K562 (cell line): Measurements from ENCODE around the gene SPTLC3. TPM values are rescaled to one million over a fixed set of nuclear protein-coding genes. Genes with fewer than 3 reads are reported as not detected.
A peak's percentile ranks its signal among the peaks of the same experiment; 100 is the strongest.

ENCODE experiments used
- ATAC-seq: fragments of 200-7000 bp; cut with Tn5 transposase; 3 replicates; pipeline ENCODE4 v1.9.1; 2020; ENCODE audit warnings: moderate library complexity
- BruUV-seq: library from RNA; stranded (reverse); fragments of 400-500 nt; replicated peaks from 2 replicates; lab custom pipeline; 2021; lab: Mats Ljungman, UMichigan
- CTCF ChIA-PET: fragments of 300-600 bp; formaldehyde crosslinking; extraction: SDS; loops from one replicate; lab custom pipeline; 2021; ENCODE audit warnings: low intra/inter-chr PET ratio; lab: Yijun Ruan, JAX
- POLR2A ChIA-PET: fragments of 300-600, 350-650 bp; sonication (Branson Sonifier 250); formaldehyde crosslinking; extraction: SDS; loops from one replicate; lab custom pipeline; 2021; ENCODE audit warnings: antibody characterized with exemption, inconsistent platforms; lab: Yijun Ruan, JAX
- DNase-seq, 4 experiments: peaks; one replicate each; pipeline versions ENCODE4 v3.0.0 to v3.0.0-alpha.2; 2011 to 2018; ENCODE audit warnings: low spot score in 3 of 4, mixed read lengths in 3 of 4; ENCODE audit errors: extremely low read depth in 1 of 4
- FAIRE-seq: peaks from 2 replicates; lab custom pipeline; 2011; peaks lifted over from hg19 to GRCh38; lab: Jason Lieb, UNC
- H2AFZ ChIP-seq: 2 replicates; pipeline ENCODE4 v1.6.0; 2011; ENCODE audit warnings: low read depth, low read length, control low read depth, inconsistent platforms
- H3K27ac ChIP-seq: fragments of 200-600 bp; 3 replicates; pipeline ENCODE4 v1.8.0; 2011; ENCODE audit warnings: low read depth, mild to moderate bottlenecking, control low read depth, inconsistent platforms, low read length, moderate library complexity, mixed read lengths; ENCODE audit errors: extremely low read depth
- H3K27me3 ChIP-seq, 2 experiments: fragments of 300-600 bp in 1 of 2; 2 replicates in 1 of 2; 3 replicates in 1 of 2; pipeline versions ENCODE4 v1.6.0 to v1.8.0; 2011; ENCODE audit warnings: inconsistent platforms in 2 of 2, low read length in 2 of 2, mild to moderate bottlenecking in 1 of 2, mixed read lengths in 1 of 2, moderate library complexity in 1 of 2; ENCODE audit not compliant: control insufficient read depth in 2 of 2, insufficient read depth in 2 of 2
- H3K36me3 ChIP-seq: fragments of 300-600 bp; 3 replicates; pipeline ENCODE4 v1.8.0; 2011; ENCODE audit warnings: mild to moderate bottlenecking, low read length, inconsistent platforms; ENCODE audit not compliant: control insufficient read depth, insufficient read depth
- H3K4me1 ChIP-seq, 2 experiments: fragments of 200-600 bp in 1 of 2; replicated peaks in 1 of 2; 2 replicates in 1 of 2; 3 replicates in 1 of 2; pipeline versions ENCODE4 v1.5.1 to v1.8.0; 2011; ENCODE audit warnings: inconsistent platforms in 2 of 2, low read length in 2 of 2, mild to moderate bottlenecking in 1 of 2, mixed read lengths in 1 of 2, moderate library complexity in 1 of 2; ENCODE audit not compliant: control insufficient read depth in 2 of 2, insufficient read depth in 2 of 2
- H3K4me2 ChIP-seq: 2 replicates; pipeline ENCODE4 v1.6.1; 2011; ENCODE audit warnings: low read length, control low read depth, inconsistent platforms, mixed read lengths; ENCODE audit not compliant: insufficient read depth
- H3K4me3 ChIP-seq: fragments of 200-600 bp; sonication (generic), shearing (Covaris generic); 2 replicates; pipeline ENCODE4 v1.5.1; 2016; ENCODE audit warnings: control low read depth, inconsistent platforms
- H3K79me2 ChIP-seq: fragments of 200-600 bp; 3 replicates; pipeline ENCODE4 v1.8.0; 2011; ENCODE audit warnings: low read length, inconsistent platforms; ENCODE audit not compliant: control insufficient read depth, insufficient read depth
- H3K9ac ChIP-seq, 2 experiments: 2 replicates each; pipeline versions ENCODE4 v1.6.0 to v1.6.1; 2011; ENCODE audit warnings: low read depth in 2 of 2, low read length in 2 of 2, control low read depth in 1 of 2, inconsistent platforms in 1 of 2, mild to moderate bottlenecking in 1 of 2, mixed read lengths in 1 of 2; ENCODE audit not compliant: insufficient read depth in 1 of 2
- H3K9me1 ChIP-seq: one replicate; pipeline ENCODE4 v1.6.0; 2011; ENCODE audit warnings: inconsistent platforms, mild to moderate bottlenecking, low read length, moderate library complexity; ENCODE audit not compliant: control insufficient read depth, insufficient read depth
- H3K9me3 ChIP-seq: replicated peaks from 2 replicates; pipeline ENCODE4 v1.5.1; 2011; ENCODE audit warnings: low read depth, low read length, inconsistent platforms; ENCODE audit not compliant: control insufficient read depth, insufficient read depth
- H4K20me1 ChIP-seq: replicated peaks from 2 replicates; pipeline ENCODE4 v1.6.1; 2011; ENCODE audit warnings: low read length, inconsistent platforms, mixed read lengths; ENCODE audit not compliant: control insufficient read depth, insufficient read depth
- ASH1L ChIP-seq: fragments of 450-650 bp; IDR thresholded peaks from 2 replicates; pipeline ENCODE4 v1.6.1; 2018; ENCODE audit warnings: borderline replicate concordance, mild to moderate bottlenecking, low read depth; ENCODE audit not compliant: partially characterized antibody
- CEBPB ChIP-seq: fragments of 450-650 bp; IDR thresholded peaks from 2 replicates; pipeline ENCODE4 v1.6.1; 2016; ENCODE audit warnings: missing genetic modification characterization, missing compliant biosample characterization
- CEBPG ChIP-seq, 3 experiments: fragments of 200-800 bp in 1 of 3; sonication (Bioruptor generic) in 1 of 3; sonication (generic) in 1 of 3; formaldehyde crosslinking in 1 of 3; IDR thresholded peaks in 2 of 3; conservative IDR thresholded peaks in 1 of 3; 2 replicates each; pipeline versions ENCODE4 v1.6.1 to v1.8.0; 2016 to 2022; ENCODE audit warnings: missing compliant biosample characterization in 2 of 3, missing genetic modification characterization in 2 of 3, mild to moderate bottlenecking in 1 of 3, missing genetic modification reagents in 1 of 3
- ERF ChIP-seq: fragments of 450-650 bp; formaldehyde crosslinking; IDR thresholded peaks from 2 replicates; pipeline ENCODE4 v1.4.0; 2020; ENCODE audit warnings: mild to moderate bottlenecking, mixed read lengths
- FOXO4 ChIP-seq: fragments of 450-650 bp; formaldehyde crosslinking; IDR thresholded peaks from 2 replicates; pipeline ENCODE4 v1.4.0; 2020; ENCODE audit warnings: mild to moderate bottlenecking, moderate library complexity
- JUND ChIP-seq, 2 experiments: IDR thresholded peaks; 2 replicates in 1 of 2; 3 replicates in 1 of 2; pipeline ENCODE4 v1.6.1; 2011; ENCODE audit warnings: borderline replicate concordance in 2 of 2, low read depth in 2 of 2, low read length in 2 of 2, improper control_type of control experiment in 1 of 2, missing biosample characterization in 1 of 2, missing genetic modification characterization in 1 of 2, missing genetic modification reagents in 1 of 2
- NR2C2 ChIP-seq, 2 experiments: fragments of 200-800 bp in 1 of 2; sonication (Bioruptor generic) in 1 of 2; sonication (generic) in 1 of 2; formaldehyde crosslinking in 1 of 2; IDR thresholded peaks; 2 replicates each; pipeline versions ENCODE4 v1.6.1 to v1.8.0; 2016 to 2022; ENCODE audit warnings: mild to moderate bottlenecking in 1 of 2, missing compliant biosample characterization in 1 of 2, missing genetic modification characterization in 1 of 2, missing genetic modification reagents in 1 of 2
- PRPF4 ChIP-seq: fragments of 200-400 bp; formaldehyde crosslinking; IDR thresholded peaks from one replicate; pipeline ENCODE4 v1.6.1; 2017; ENCODE audit warnings: low read length, low read depth, mild to moderate bottlenecking; ENCODE audit not compliant: insufficient read depth, poor library complexity, severe bottlenecking
- RBM25 ChIP-seq: fragments of 200-400 bp; formaldehyde crosslinking; IDR thresholded peaks from 2 replicates; pipeline ENCODE4 v1.6.1; 2018; ENCODE audit warnings: low read length, low read depth, moderate library complexity; ENCODE audit not compliant: severe bottlenecking
- YBX1 ChIP-seq: fragments of 450-650 bp; IDR thresholded peaks from 2 replicates; pipeline ENCODE4 v1.7.1; 2016; ENCODE audit warnings: mild to moderate bottlenecking
- ZBTB1 ChIP-seq: sonication (generic); formaldehyde crosslinking; IDR thresholded peaks from 2 replicates; pipeline ENCODE4 v1.8.1; 2023; ENCODE audit warnings: missing genetic modification reagents, low read depth, mild to moderate bottlenecking, borderline replicate concordance
- ZNF639 ChIP-seq, 2 experiments: fragments of 200-800 bp in 1 of 2; sonication (Bioruptor generic) in 1 of 2; sonication (generic) in 1 of 2; formaldehyde crosslinking in 1 of 2; IDR thresholded peaks in 1 of 2; conservative IDR thresholded peaks in 1 of 2; 2 replicates each; pipeline versions ENCODE4 v1.5.0 to v1.6.1; 2016 to 2020; ENCODE audit warnings: missing compliant biosample characterization in 1 of 2, missing genetic modification characterization in 1 of 2, missing genetic modification reagents in 1 of 2
- WGBS: fragments of 100-300 bp; shearing (Covaris generic); methylation state at CpG from one replicate; pipeline ENCODE4 v1.1.6; 2016; ENCODE audit warnings: low coverage, mixed read lengths; ENCODE audit not compliant: insufficient coverage; ENCODE audit errors: missing lambda C conversion rate; 5-methylcytosine and 5-hydroxymethylcytosine counted together
- in situ Hi-C: fragments of 300-500 bp; cut with MboI; formaldehyde crosslinking; loops from 4 replicates; pipeline ENCODE4 v1.15.0; 2018; ENCODE audit warnings: inconsistent platforms, mixed read lengths
- intact Hi-C: fragments of 100-400 bp; cut with micrococcal nuclease; formaldehyde crosslinking; loops from 2 replicates; pipeline ENCODE4 v1.14.2; 2022
- polyA plus RNA-seq, 8 experiments: library from polyadenylated mRNA; depleted of rRNA in 4 of 8; stranded (reverse) in 5 of 8; unstranded in 3 of 8; fragments of >200 nt; fragmentation: Nextera tagmentation in 2 of 8; fragmentation: Illumina TruSeq in 1 of 8; extraction: Ambion mirVana in 2 of 8; extraction: Trizol in 1 of 8; gene quantifications; 2 replicates each; pipeline versions ENCODE4 v1.2.1 to v1.2.3, GENCODE V29; 2011 to 2014; ENCODE audit warnings: inconsistent platforms in 1 of 8, missing spikeins in 1 of 8
- total RNA-seq, 7 experiments: library from RNA; depleted of rRNA in 6 of 7; stranded (reverse); fragments of >200 nt in 6 of 7; fragmentation: Illumina TruSeq in 2 of 7; extraction: Trizol in 2 of 7; gene quantifications; 2 replicates each; pipeline versions ENCODE4 v1.2.1 to v1.2.3, GENCODE V29; 2011 to 2021; ENCODE audit warnings: low replicate concordance in 1 of 7

Gene SPTLC3
- total and polyA plus RNA-seq, 9 of the 15 experiments (the other 6 are each of a cell fraction or from before 2014, with no cell fraction given), result not detected

- Histone ChIP-seq H2AFZ (no peak overlapping the region), H3K79me2 (no peaks in the 10 kb centered on the region), H4K20me1 (no peaks in the 10 kb centered on the region), H3K27ac (no peak overlapping the region), H3K9ac (no peak overlapping the region), H3K4me1 (no peaks in the 10 kb centered on the region), H3K4me3 (no peak overlapping the region), H3K9me3 (no peaks in the 10 kb centered on the region), H3K27me3 (no peaks in the 10 kb centered on the region), H3K9me1 (no peaks in the 10 kb centered on the region), H3K36me3 (no peaks in the 10 kb centered on the region), H3K4me2 (no peak overlapping the region)
- in situ Hi-C loops, result no loop called here
- TF ChIP-seq PRPF4 (no peak), ZBTB1 (CRISPR knock-in tag) (no peak), RBM25 (no peak), JUND (IDR thresholded peaks at IDR 0.05; ENCODE audit: borderline replicate concordance, low read depth, low read length) (no peak), JUND (tag; IDR thresholded peaks at IDR 0.05; ENCODE audit: borderline replicate concordance, low read depth, low read length) (no peak), ZNF639 (CRISPR knock-in tag; conservative IDR thresholded peaks at IDR 0.05 in 1 of 2, IDR thresholded peaks at IDR 0.05 in 1 of 2) (no peak), ERF (no peak), CEBPB (peak; percentile 24; the same call in 1 of the 2 replicates), YBX1 (no peak), ASH1L (no peak), NR2C2 (CRISPR knock-in tag; IDR thresholded peaks at IDR 0.05) (no peak), NR2C2 (tag; IDR thresholded peaks at IDR 0.05) (no peak), CEBPG (CRISPR knock-in tag; IDR thresholded peaks at IDR 0.05) (no peak), CEBPG (tag; conservative IDR thresholded peaks at IDR 0.05 in 1 of 2, IDR thresholded peaks at IDR 0.05 in 1 of 2) (peak in 1 of 2 experiments; percentile 87; a peak in 2 of 4 replicates), FOXO4 (no peak)
- WGBS, result 0% methylated on average over 2 of the region's 2 CpGs
- intact Hi-C loops, result no loop called here
- ATAC-seq (no peak), DNase-seq (no peak), FAIRE-seq (no peak)
- ChIA-PET POLR2A (no interaction called here), CTCF (no interaction called here)
- no TSS peak for BruUV-seq
These were observed 24.6 kb upstream of the SPTLC3 start for GRCh38 chr20:12984069-12984765.
